HEK293 (cell line): Measurements from ENCODE around the gene GORAB.

Experiments
- MYNN ChIP-seq: fragments of 450-650 bp; formaldehyde crosslinking; IDR thresholded peaks from 2 replicates; pipeline ENCODE4 v1.5.1; 2016; ENCODE audit warnings: missing biosample characterization, missing genetic modification characterization, borderline replicate concordance
- ZNF19 ChIP-seq: fragments of 450-650 bp; formaldehyde crosslinking; IDR thresholded peaks from 2 replicates; pipeline ENCODE4; 2016; ENCODE audit warnings: missing biosample characterization, missing genetic modification characterization, low read depth
- ZNF830 ChIP-seq: fragments of 450-650 bp; IDR thresholded peaks from 2 replicates; pipeline ENCODE4 v1.5.0; 2018; ENCODE audit warnings: missing biosample characterization, missing genetic modification characterization, low read depth, mild to moderate bottlenecking, moderate library complexity
- TF ChIP-seq, protein P1 (sequence below): fragments of 450-650 bp; formaldehyde crosslinking; IDR thresholded peaks from 2 replicates; pipeline ENCODE4 v1.5.1; 2016; ENCODE audit warnings: missing biosample characterization, missing genetic modification characterization, low read depth
- TF ChIP-seq, protein P2 (sequence below): fragments of 450-650 bp; formaldehyde crosslinking; IDR thresholded peaks from 2 replicates; pipeline ENCODE4 v1.5.1; 2016; ENCODE audit warnings: missing biosample characterization, missing genetic modification characterization, low read depth
- TF ChIP-seq, protein P3 (sequence below): fragments of 450-650 bp; formaldehyde crosslinking; IDR thresholded peaks from 2 replicates; pipeline ENCODE4 v1.5.1; 2016; ENCODE audit warnings: missing biosample characterization, missing genetic modification characterization

DNA sequence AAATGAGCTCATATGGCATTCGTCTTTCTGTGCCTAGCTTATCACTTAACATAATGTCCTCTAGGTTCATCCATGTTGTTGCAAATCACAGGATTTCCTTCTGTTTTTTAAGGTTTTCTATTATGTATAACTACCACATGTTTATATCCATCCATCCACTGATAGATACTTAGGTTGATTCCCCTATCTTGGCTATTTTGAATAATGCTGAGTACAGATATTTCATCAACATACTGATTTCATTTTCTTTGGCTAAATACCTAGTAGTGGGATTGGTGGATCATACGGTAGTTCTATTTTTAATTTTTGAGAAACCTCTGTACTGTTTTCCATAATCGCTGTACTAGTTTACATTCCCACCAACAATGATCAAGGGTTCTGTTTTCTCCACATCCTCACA, 45.0 kb downstream of the GORAB start:
- TF ChIP-seq ZNF830 (tag by site-specific recombination) (no peak), MYNN (no peak), ZNF19 (tag by site-specific recombination) (no peak)
- TF ChIP-seq, protein P1, sequence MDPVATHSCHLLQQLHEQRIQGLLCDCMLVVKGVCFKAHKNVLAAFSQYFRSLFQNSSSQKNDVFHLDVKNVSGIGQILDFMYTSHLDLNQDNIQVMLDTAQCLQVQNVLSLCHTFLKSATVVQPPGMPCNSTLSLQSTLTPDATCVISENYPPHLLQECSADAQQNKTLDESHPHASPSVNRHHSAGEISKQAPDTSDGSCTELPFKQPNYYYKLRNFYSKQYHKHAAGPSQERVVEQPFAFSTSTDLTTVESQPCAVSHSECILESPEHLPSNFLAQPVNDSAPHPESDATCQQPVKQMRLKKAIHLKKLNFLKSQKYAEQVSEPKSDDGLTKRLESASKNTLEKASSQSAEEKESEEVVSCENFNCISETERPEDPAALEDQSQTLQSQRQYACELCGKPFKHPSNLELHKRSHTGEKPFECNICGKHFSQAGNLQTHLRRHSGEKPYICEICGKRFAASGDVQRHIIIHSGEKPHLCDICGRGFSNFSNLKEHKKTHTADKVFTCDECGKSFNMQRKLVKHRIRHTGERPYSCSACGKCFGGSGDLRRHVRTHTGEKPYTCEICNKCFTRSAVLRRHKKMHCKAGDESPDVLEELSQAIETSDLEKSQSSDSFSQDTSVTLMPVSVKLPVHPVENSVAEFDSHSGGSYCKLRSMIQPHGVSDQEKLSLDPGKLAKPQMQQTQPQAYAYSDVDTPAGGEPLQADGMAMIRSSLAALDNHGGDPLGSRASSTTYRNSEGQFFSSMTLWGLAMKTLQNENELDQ (tag by site-specific recombination) = no peak
- TF ChIP-seq, protein P2, sequence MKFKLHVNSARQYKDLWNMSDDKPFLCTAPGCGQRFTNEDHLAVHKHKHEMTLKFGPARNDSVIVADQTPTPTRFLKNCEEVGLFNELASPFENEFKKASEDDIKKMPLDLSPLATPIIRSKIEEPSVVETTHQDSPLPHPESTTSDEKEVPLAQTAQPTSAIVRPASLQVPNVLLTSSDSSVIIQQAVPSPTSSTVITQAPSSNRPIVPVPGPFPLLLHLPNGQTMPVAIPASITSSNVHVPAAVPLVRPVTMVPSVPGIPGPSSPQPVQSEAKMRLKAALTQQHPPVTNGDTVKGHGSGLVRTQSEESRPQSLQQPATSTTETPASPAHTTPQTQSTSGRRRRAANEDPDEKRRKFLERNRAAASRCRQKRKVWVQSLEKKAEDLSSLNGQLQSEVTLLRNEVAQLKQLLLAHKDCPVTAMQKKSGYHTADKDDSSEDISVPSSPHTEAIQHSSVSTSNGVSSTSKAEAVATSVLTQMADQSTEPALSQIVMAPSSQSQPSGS (tag by site-specific recombination) = no peak
- TF ChIP-seq, protein P3, sequence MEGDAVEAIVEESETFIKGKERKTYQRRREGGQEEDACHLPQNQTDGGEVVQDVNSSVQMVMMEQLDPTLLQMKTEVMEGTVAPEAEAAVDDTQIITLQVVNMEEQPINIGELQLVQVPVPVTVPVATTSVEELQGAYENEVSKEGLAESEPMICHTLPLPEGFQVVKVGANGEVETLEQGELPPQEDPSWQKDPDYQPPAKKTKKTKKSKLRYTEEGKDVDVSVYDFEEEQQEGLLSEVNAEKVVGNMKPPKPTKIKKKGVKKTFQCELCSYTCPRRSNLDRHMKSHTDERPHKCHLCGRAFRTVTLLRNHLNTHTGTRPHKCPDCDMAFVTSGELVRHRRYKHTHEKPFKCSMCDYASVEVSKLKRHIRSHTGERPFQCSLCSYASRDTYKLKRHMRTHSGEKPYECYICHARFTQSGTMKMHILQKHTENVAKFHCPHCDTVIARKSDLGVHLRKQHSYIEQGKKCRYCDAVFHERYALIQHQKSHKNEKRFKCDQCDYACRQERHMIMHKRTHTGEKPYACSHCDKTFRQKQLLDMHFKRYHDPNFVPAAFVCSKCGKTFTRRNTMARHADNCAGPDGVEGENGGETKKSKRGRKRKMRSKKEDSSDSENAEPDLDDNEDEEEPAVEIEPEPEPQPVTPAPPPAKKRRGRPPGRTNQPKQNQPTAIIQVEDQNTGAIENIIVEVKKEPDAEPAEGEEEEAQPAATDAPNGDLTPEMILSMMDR = no peak
